Measurements from ENCODE around the gene DNASE1.

DNA sequence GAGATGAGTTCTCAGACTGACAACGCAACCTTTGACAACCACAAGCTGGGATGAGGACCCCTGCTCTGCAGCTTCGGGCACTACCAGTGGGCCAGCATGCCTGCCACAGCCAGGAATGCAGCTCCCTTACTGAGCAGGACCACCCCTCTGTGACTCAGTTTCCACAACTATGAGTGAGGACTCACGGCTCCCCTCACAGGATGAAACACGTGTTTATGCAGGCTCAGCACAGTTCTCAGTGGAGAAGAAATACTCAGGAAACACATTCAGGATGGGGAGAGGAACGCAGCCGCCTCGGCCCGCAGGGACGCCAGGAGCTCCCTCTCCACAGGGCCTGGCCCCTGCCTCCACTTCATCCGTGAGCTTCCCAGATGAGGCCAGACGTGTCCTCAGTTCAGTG, 14.1 kb downstream of the DNASE1 start:
- TF ChIP-seq BHLHE40 (IDR thresholded peaks at IDR 0.05; ENCODE audit: low read depth, low read length) (no peak), FOSL2 (IDR thresholded peaks at IDR 0.05) (no peak), FOSL2 (CRISPR knock-in tag; IDR thresholded peaks at IDR 0.05) (no peak), RAD21 (conservative IDR thresholded peaks at IDR 0.05 in 1 of 2, IDR thresholded peaks at IDR 0.05 in 1 of 2) (no peak), CEBPB (IDR thresholded peaks at IDR 0.05) (no peak), PHF8 (IDR thresholded peaks at IDR 0.05; ENCODE audit: borderline replicate concordance, low read depth) (no peak), GATA3 (IDR thresholded peaks at IDR 0.05; ENCODE audit: borderline replicate concordance) (no peak)
- TF ChIP-seq, protein P1, sequence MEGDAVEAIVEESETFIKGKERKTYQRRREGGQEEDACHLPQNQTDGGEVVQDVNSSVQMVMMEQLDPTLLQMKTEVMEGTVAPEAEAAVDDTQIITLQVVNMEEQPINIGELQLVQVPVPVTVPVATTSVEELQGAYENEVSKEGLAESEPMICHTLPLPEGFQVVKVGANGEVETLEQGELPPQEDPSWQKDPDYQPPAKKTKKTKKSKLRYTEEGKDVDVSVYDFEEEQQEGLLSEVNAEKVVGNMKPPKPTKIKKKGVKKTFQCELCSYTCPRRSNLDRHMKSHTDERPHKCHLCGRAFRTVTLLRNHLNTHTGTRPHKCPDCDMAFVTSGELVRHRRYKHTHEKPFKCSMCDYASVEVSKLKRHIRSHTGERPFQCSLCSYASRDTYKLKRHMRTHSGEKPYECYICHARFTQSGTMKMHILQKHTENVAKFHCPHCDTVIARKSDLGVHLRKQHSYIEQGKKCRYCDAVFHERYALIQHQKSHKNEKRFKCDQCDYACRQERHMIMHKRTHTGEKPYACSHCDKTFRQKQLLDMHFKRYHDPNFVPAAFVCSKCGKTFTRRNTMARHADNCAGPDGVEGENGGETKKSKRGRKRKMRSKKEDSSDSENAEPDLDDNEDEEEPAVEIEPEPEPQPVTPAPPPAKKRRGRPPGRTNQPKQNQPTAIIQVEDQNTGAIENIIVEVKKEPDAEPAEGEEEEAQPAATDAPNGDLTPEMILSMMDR (IDR thresholded peaks at IDR 0.05), result no peak
- TF ChIP-seq, protein P2, sequence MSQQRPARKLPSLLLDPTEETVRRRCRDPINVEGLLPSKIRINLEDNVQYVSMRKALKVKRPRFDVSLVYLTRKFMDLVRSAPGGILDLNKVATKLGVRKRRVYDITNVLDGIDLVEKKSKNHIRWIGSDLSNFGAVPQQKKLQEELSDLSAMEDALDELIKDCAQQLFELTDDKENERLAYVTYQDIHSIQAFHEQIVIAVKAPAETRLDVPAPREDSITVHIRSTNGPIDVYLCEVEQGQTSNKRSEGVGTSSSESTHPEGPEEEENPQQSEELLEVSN (IDR thresholded peaks at IDR 0.05; ENCODE audit: borderline replicate concordance, low read depth), result no peak
